ENCODE measurements around the gene GIT2.

The GIT2 gene

GRCh38 chr12:109997393-109997792 lies 1.2 kb upstream of the GIT2 start:
- Histone ChIP-seq H3F3A (ENCODE audit: insufficient read depth, low read length) (peaks cover 16% of the 10 kb centered on the region; the same call in 1 of the 2 replicates), H2AFZ (ENCODE audit: low read length) (no peak overlapping the region), H3K9me2 (replicated peaks; ENCODE audit: insufficient read depth, low read length) (no peaks in the 10 kb centered on the region), H4K20me1 (ENCODE audit: insufficient read depth, low read length) (no peaks in the 10 kb centered on the region), H3K9ac (ENCODE audit: low read length) (no peak overlapping the region), H3K36me3 (replicated peaks; ENCODE audit: insufficient read depth, low read length) (no peaks in the 10 kb centered on the region), H3K27ac (ENCODE audit: low read length) (no peak overlapping the region), H3K4me2 (ENCODE audit: low read depth, low read length) (no peak overlapping the region), H3K4me3 (ENCODE audit: low read length) (no peak overlapping the region), H3K4me1 (ENCODE audit: low read length) (0 out of 2 replicates have a peak, but pooled peaks cover 8% of the 10 kb centered on the region), H3K79me2 (ENCODE audit: low read length) (peaks cover 58% of the 10 kb centered on the region), H3K9me3 (replicated peaks; ENCODE audit: insufficient read depth, low read length) (no peaks in the 10 kb centered on the region), H3K27me3 (replicated peaks; ENCODE audit: insufficient read depth, low read length) (no peaks in the 10 kb centered on the region)
- TF ChIP-seq CTCF (IDR thresholded peaks at IDR 0.05; ENCODE audit: low read length) = no peak
- DNase-seq = no peak

DNA sequence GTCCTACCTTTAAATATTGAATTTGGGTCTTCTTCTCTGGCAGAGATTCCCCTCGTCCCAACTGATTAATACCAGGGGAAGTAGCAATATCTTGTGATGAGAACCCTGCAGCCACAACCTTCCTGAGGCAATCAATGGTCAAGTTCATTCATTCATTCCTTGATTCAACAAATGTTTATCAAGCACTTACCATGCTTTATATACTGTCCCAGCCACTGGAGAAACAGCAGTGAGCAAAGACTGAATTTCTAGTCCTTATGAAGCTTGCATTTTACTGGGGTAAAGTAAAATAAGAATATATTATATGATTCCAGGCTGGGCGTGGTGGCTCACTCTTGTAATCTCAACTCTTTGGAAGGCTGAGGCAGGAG lies 300 bp upstream of the GIT2 start:
- no peak overlapping the region for H3K27ac ChIP-seq (ENCODE audit: low read length)
- no peaks in the 10 kb centered on the region for H4K20me1 ChIP-seq (ENCODE audit: insufficient read depth, low read length)
- H3K4me3 ChIP-seq (ENCODE audit: low read length) = peak overlapping the region; percentile 83
- H3K36me3 ChIP-seq (replicated peaks; ENCODE audit: insufficient read depth, low read length) = no peaks in the 10 kb centered on the region
- TF ChIP-seq EZH2 (optimal IDR thresholded peaks at IDR 0.05; ENCODE audit: low read depth, low read length) = no peak
- no peak for TF ChIP-seq CTCF (IDR thresholded peaks at IDR 0.05; ENCODE audit: low read length)
- no peak for TF ChIP-seq EZH2phosphoT487 (IDR thresholded peaks at IDR 0.05; ENCODE audit: low read length)
- peak overlapping the region; percentile 84 for H2AFZ ChIP-seq (ENCODE audit: low read length)
- no peak for DNase-seq
- H3F3A ChIP-seq (ENCODE audit: insufficient read depth, low read length) = peaks cover 16% of the 10 kb centered on the region; the same call in 1 of the 2 replicates
- H3K27me3 ChIP-seq (replicated peaks; ENCODE audit: insufficient read depth, low read length) = no peaks in the 10 kb centered on the region
- peaks cover 61% of the 10 kb centered on the region for H3K79me2 ChIP-seq (ENCODE audit: low read length)
- H3K9ac ChIP-seq (ENCODE audit: low read length) = no peak overlapping the region; the same call in 1 of the 2 replicates
- H3K4me2 ChIP-seq (ENCODE audit: low read depth, low read length) = peak overlapping the region; percentile 29; the same call in 1 of the 2 replicates
- H3K4me1 ChIP-seq (ENCODE audit: low read length) = 0 out of 2 replicates have a peak, but pooled peaks cover 8% of the 10 kb centered on the region
- H3K9me3 ChIP-seq (replicated peaks; ENCODE audit: insufficient read depth, low read length) = no peaks in the 10 kb centered on the region
- no peaks in the 10 kb centered on the region for H3K9me2 ChIP-seq (replicated peaks; ENCODE audit: insufficient read depth, low read length)

- Histone ChIP-seq H3K27ac (ENCODE audit: low read length) (peak overlapping the region; percentile 79; the same call in 1 of the 2 replicates), H3K36me3 (replicated peaks; ENCODE audit: insufficient read depth, low read length) (no peaks in the 10 kb centered on the region), H4K20me1 (ENCODE audit: insufficient read depth, low read length) (no peaks in the 10 kb centered on the region), H3K4me2 (ENCODE audit: low read depth, low read length) (peak overlapping the region; percentile 60), H3K27me3 (replicated peaks; ENCODE audit: insufficient read depth, low read length) (no peaks in the 10 kb centered on the region), H3F3A (ENCODE audit: insufficient read depth, low read length) (peaks cover 16% of the 10 kb centered on the region; the same call in 1 of the 2 replicates), H3K9me2 (replicated peaks; ENCODE audit: insufficient read depth, low read length) (no peaks in the 10 kb centered on the region), H3K79me2 (ENCODE audit: low read length) (peaks cover 63% of the 10 kb centered on the region), H2AFZ (ENCODE audit: low read length) (no peak overlapping the region), H3K9ac (ENCODE audit: low read length) (peak overlapping the region; percentile 78; the same call in 1 of the 2 replicates), H3K4me1 (ENCODE audit: low read length) (0 out of 2 replicates have a peak, but pooled peaks cover 8% of the 10 kb centered on the region), H3K9me3 (replicated peaks; ENCODE audit: insufficient read depth, low read length) (no peaks in the 10 kb centered on the region), H3K4me3 (ENCODE audit: low read length) (peak overlapping the region; percentile 83)
- TF ChIP-seq CTCF (IDR thresholded peaks at IDR 0.05; ENCODE audit: low read length) = no peak
- TF ChIP-seq EZH2phosphoT487 (IDR thresholded peaks at IDR 0.05; ENCODE audit: low read length) = no peak
- TF ChIP-seq EZH2 (optimal IDR thresholded peaks at IDR 0.05; ENCODE audit: low read depth, low read length) = no peak
- no peak for DNase-seq
Measured at GRCh38 chr12:109995361-109995685, 845 bp downstream of the GIT2 start.

Measured in MM.1S (cell line).